PC-3 (cell line): ENCODE results near the gene GNRHR.

ENCODE experiments used
- EZH2phosphoT487 ChIP-seq: fragments of 300-600 bp; sonication (generic); IDR thresholded peaks from 2 replicates; pipeline ENCODE4 v1.6.1; 2018; ENCODE audit warnings: mild to moderate bottlenecking, antibody characterized with exemption, low read length, borderline replicate concordance
- TF ChIP-seq, protein P1 (sequence below): fragments of 300-600 bp; sonication (generic); conservative IDR thresholded peaks from 2 replicates; pipeline ENCODE4 v1.5.1; 2017; ENCODE audit warnings: antibody characterized with exemption, low read depth, mild to moderate bottlenecking, low read length

DNA sequence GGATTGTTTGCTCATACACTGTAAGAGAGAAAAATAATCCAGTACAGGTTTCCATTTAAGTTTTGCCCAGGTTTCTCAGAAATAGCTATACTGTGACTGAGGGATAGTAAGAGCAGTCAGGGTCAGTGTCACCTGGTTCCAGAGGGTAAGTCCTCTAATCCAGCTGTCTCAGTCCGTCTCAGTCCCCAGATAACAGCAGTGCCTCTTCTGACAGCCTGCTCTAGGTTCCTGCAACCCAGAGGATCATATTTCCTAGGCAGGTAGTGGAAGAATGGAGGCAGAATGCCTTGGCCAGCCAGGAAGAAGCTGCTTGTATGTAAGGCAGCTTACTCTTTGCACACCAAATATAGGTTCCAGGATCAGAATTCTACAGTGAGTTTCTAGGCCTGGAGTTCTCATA, 22.6 kb upstream of the GNRHR start:
- TF ChIP-seq, protein P1, sequence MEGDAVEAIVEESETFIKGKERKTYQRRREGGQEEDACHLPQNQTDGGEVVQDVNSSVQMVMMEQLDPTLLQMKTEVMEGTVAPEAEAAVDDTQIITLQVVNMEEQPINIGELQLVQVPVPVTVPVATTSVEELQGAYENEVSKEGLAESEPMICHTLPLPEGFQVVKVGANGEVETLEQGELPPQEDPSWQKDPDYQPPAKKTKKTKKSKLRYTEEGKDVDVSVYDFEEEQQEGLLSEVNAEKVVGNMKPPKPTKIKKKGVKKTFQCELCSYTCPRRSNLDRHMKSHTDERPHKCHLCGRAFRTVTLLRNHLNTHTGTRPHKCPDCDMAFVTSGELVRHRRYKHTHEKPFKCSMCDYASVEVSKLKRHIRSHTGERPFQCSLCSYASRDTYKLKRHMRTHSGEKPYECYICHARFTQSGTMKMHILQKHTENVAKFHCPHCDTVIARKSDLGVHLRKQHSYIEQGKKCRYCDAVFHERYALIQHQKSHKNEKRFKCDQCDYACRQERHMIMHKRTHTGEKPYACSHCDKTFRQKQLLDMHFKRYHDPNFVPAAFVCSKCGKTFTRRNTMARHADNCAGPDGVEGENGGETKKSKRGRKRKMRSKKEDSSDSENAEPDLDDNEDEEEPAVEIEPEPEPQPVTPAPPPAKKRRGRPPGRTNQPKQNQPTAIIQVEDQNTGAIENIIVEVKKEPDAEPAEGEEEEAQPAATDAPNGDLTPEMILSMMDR = no peak
- TF ChIP-seq EZH2phosphoT487 = no peak
